ENCODE measurements around the gene GRIA1.

The GRIA1 gene

DNA sequence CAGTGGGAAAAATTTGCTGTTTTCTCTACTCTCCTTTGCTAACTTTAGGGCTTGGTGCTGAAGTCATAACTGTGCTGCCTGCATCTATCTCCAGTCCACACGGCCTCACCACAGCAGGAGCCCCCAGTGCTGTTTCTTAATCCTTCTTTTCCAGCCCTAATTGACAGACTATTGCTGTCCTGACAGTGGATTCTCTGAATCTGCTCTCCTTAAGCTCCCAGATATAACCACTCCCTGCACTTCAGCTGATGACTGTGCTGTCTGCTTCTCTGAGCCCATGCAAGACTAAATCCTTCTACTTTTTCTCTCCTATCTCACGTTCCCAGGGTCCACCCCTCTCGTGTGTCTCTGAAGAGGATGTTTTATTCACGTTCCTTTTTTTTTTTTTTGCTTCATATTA lies 19.7 kb upstream of the GRIA1 start:
- TF ChIP-seq EZH2phosphoT487 (IDR thresholded peaks at IDR 0.05; ENCODE audit: low read depth) (no peak), CTCF (IDR thresholded peaks at IDR 0.05; ENCODE audit: low read depth, low read length) (no peak)

DNA sequence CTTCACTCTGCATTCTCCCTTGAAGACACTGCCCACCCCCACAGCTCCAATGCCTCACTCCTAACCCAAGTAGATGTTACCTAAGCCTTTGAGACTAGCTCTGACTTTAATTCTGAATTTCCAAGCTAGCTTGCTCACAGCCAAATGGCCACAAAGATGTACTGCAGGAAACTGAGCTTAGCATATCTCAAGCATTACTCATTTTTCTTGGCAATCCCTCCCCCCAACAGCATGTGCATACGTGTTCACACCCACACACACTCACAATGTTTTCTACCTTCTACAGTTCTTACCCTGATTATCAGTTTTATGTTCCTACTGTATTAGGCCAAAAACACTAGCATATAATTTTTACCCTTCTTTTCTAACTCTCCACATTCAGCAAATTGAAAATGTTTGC lies 13.7 kb upstream of the GRIA1 start:
- H3K9me3 ChIP-seq (ENCODE audit: insufficient read depth, low read length) = no peaks in the 10 kb centered on the region
- no peak overlapping the region for H2AFZ ChIP-seq (ENCODE audit: low read depth, low read length)
- no peak overlapping the region for H3K9ac ChIP-seq (ENCODE audit: low read length)
- no peak overlapping the region for H3K4me3 ChIP-seq (ENCODE audit: low read length)
- no peaks in the 10 kb centered on the region for H3K79me2 ChIP-seq (ENCODE audit: low read length)
- H3K36me3 ChIP-seq (replicated peaks; ENCODE audit: low read depth, low read length) = no peaks in the 10 kb centered on the region
- TF ChIP-seq EZH2phosphoT487 (IDR thresholded peaks at IDR 0.05; ENCODE audit: low read depth) (no peak), CTCF (IDR thresholded peaks at IDR 0.05; ENCODE audit: low read depth, low read length) (no peak)
- H3K27ac ChIP-seq (ENCODE audit: low read length) = no peak overlapping the region
- no peak overlapping the region for H3K4me2 ChIP-seq (ENCODE audit: low read length)
- H3K4me1 ChIP-seq (ENCODE audit: low read length) = no peaks in the 10 kb centered on the region
- no peaks in the 10 kb centered on the region for H4K20me1 ChIP-seq (ENCODE audit: insufficient read depth, low read length)
- no peaks in the 10 kb centered on the region for H3K27me3 ChIP-seq (ENCODE audit: low read depth, low read length)

More for the DNA sequence above, 19.7 kb upstream of the GRIA1 start:
- no peaks in the 10 kb centered on the region for H4K20me1 ChIP-seq (ENCODE audit: insufficient read depth, low read length)
- H3K4me2 ChIP-seq (ENCODE audit: low read length) = no peak overlapping the region
- no peak overlapping the region for H3K4me3 ChIP-seq (ENCODE audit: low read length)
- no peaks in the 10 kb centered on the region for H3K4me1 ChIP-seq (ENCODE audit: low read length)
- no peaks in the 10 kb centered on the region for H3K79me2 ChIP-seq (ENCODE audit: low read length)
- H3K27me3 ChIP-seq (ENCODE audit: low read depth, low read length) = no peaks in the 10 kb centered on the region
- no peak overlapping the region for H3K27ac ChIP-seq (ENCODE audit: low read length)
- no peak overlapping the region for H3K9ac ChIP-seq (ENCODE audit: low read length)
- H2AFZ ChIP-seq (ENCODE audit: low read depth, low read length) = no peak overlapping the region
- H3K9me3 ChIP-seq (ENCODE audit: insufficient read depth, low read length) = no peaks in the 10 kb centered on the region
- no peaks in the 10 kb centered on the region for H3K36me3 ChIP-seq (replicated peaks; ENCODE audit: low read depth, low read length)

GRCh38 chr5:153480401-153480800 lies 10.1 kb upstream of the GRIA1 start:
- Histone ChIP-seq H3K36me3 (replicated peaks; ENCODE audit: low read depth, low read length) (no peaks in the 10 kb centered on the region), H3K27ac (ENCODE audit: low read length) (no peak overlapping the region), H4K20me1 (ENCODE audit: insufficient read depth, low read length) (no peaks in the 10 kb centered on the region), H3K4me1 (ENCODE audit: low read length) (no peaks in the 10 kb centered on the region), H3K9ac (ENCODE audit: low read length) (no peak overlapping the region), H3K4me3 (ENCODE audit: low read length) (no peak overlapping the region), H3K9me3 (ENCODE audit: insufficient read depth, low read length) (no peaks in the 10 kb centered on the region), H3K79me2 (ENCODE audit: low read length) (no peaks in the 10 kb centered on the region), H2AFZ (ENCODE audit: low read depth, low read length) (no peak overlapping the region), H3K4me2 (ENCODE audit: low read length) (no peak overlapping the region), H3K27me3 (ENCODE audit: low read depth, low read length) (no peaks in the 10 kb centered on the region)
- TF ChIP-seq CTCF (IDR thresholded peaks at IDR 0.05; ENCODE audit: low read depth, low read length) (no peak), EZH2phosphoT487 (IDR thresholded peaks at IDR 0.05; ENCODE audit: low read depth) (no peak)

DNA sequence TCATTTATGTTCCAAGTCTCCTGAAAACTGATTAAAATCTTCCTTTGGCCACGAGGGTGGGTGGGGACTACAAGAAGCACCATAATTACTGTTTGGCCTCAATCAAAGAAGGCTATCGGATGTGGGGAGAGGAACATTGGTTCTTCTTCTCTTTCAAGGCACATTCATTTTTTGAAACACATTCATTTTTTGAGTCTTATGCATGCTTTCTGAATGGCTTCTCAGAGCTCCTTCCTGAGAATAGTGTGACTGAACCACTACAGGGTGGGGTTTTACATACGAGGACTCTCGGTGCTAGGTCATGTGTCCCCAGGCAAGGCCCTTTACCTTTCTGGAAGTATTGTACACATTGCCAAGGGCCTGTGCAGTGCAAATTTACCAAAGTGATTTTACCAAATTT lies 7.0 kb upstream of the GRIA1 start:
- Histone ChIP-seq H2AFZ (ENCODE audit: low read depth, low read length) (no peak overlapping the region), H3K27me3 (ENCODE audit: low read depth, low read length) (no peaks in the 10 kb centered on the region), H3K4me1 (ENCODE audit: low read length) (no peaks in the 10 kb centered on the region)

More for the DNA sequence above, 7.0 kb upstream of the GRIA1 start:
- no peak overlapping the region for H3K4me2 ChIP-seq (ENCODE audit: low read length)
- no peak overlapping the region for H3K4me3 ChIP-seq (ENCODE audit: low read length)
- no peak overlapping the region for H3K9ac ChIP-seq (ENCODE audit: low read length)
- H4K20me1 ChIP-seq (ENCODE audit: insufficient read depth, low read length) = no peaks in the 10 kb centered on the region
- no peak overlapping the region for H3K27ac ChIP-seq (ENCODE audit: low read length)
- no peak for TF ChIP-seq EZH2phosphoT487 (IDR thresholded peaks at IDR 0.05; ENCODE audit: low read depth)
- no peak for TF ChIP-seq CTCF (IDR thresholded peaks at IDR 0.05; ENCODE audit: low read depth, low read length)
- no peaks in the 10 kb centered on the region for H3K36me3 ChIP-seq (replicated peaks; ENCODE audit: low read depth, low read length)
- H3K9me3 ChIP-seq (ENCODE audit: insufficient read depth, low read length) = no peaks in the 10 kb centered on the region
- no peaks in the 10 kb centered on the region for H3K79me2 ChIP-seq (ENCODE audit: low read length)
